ENCODE measurements around the gene RIMBP2. TPM values are rescaled to one million over a fixed set of nuclear protein-coding genes. Genes with fewer than 3 reads are reported as not detected.

The RIMBP2 gene
- polyA plus RNA-seq, 1 of the 3 experiments (the other 2 are of a cell fraction), result 0.90 TPM

GRCh38 chr12:130526813-130527212 is 189.3 kb downstream of the RIMBP2 start:
- Histone ChIP-seq H3K36me3 (replicated peaks in 1 of 2; ENCODE audit: control insufficient read depth in 1 of 2, insufficient read depth in 2 of 2, low read length in 1 of 2) (no peaks in the 10 kb centered on the region), H3K9ac (no peak overlapping the region), H2AFZ (ENCODE audit: low read depth) (no peak overlapping the region), H3K4me2 (no peak overlapping the region), H3K27ac (ENCODE audit: low read depth in 2 of 2, low read length in 1 of 2) (no peak overlapping the region; a peak in 1 of 4 replicates), H3K9me3 (no peaks in the 10 kb centered on the region), H3K9me2 (no peaks in the 10 kb centered on the region), H3K79me2 (ENCODE audit: insufficient read depth) (no peaks in the 10 kb centered on the region), H3K27me3 (ENCODE audit: insufficient read depth) (no peaks in the 10 kb centered on the region), H4K20me1 (ENCODE audit: insufficient read depth) (no peaks in the 10 kb centered on the region), H3K4me1 (ENCODE audit: control insufficient read depth in 1 of 2, insufficient read depth in 2 of 2, low read depth in 1 of 2, low read length in 1 of 2) (peaks cover 0 to 55% of the 10 kb centered on the region in 2 experiments; a peak in 1 of 4 replicates), H3K4me3 (ENCODE audit: low read depth in 2 of 2, low read length in 1 of 2) (no peak overlapping the region), H3F3A (replicated peaks; ENCODE audit: insufficient read depth) (no peaks in the 10 kb centered on the region)
- POLR2A ChIA-PET, result no interaction called here
- 21% methylated on average over 6 of the region's 6 CpGs for WGBS (ENCODE audit: low lambda C conversion rate)
- TF ChIP-seq EZH2phosphoT487 (IDR thresholded peaks at IDR 0.05; ENCODE audit: borderline replicate concordance, low read depth), result no peak
- TF ChIP-seq GATA2 (CRISPR knock-in tag; IDR thresholded peaks at IDR 0.05), result no peak
- TF ChIP-seq REST (IDR thresholded peaks at IDR 0.05; ENCODE audit: low read depth, low read length), result peak; percentile 68
- CTCF ChIA-PET, result no interaction called here
- DNase-seq, result no peak

GRCh38 chr12:130525384-130526172 is 190.5 kb downstream of the RIMBP2 start:
- Histone ChIP-seq H4K20me1 (ENCODE audit: insufficient read depth) (no peaks in the 10 kb centered on the region), H2AFZ (ENCODE audit: low read depth) (no peak overlapping the region), H3F3A (replicated peaks; ENCODE audit: insufficient read depth) (no peaks in the 10 kb centered on the region), H3K79me2 (ENCODE audit: insufficient read depth) (no peaks in the 10 kb centered on the region), H3K9me3 (no peaks in the 10 kb centered on the region), H3K27me3 (ENCODE audit: insufficient read depth) (no peaks in the 10 kb centered on the region), H3K4me2 (no peak overlapping the region), H3K27ac (ENCODE audit: low read depth in 2 of 2, low read length in 1 of 2) (peak overlapping the region in 1 of 2 experiments; percentile 30; a peak in 1 of 4 replicates), H3K9ac (no peak overlapping the region), H3K36me3 (replicated peaks in 1 of 2; ENCODE audit: control insufficient read depth in 1 of 2, insufficient read depth in 2 of 2, low read length in 1 of 2) (no peaks in the 10 kb centered on the region), H3K4me1 (ENCODE audit: control insufficient read depth in 1 of 2, insufficient read depth in 2 of 2, low read depth in 1 of 2, low read length in 1 of 2) (peaks cover 0 to 57% of the 10 kb centered on the region in 2 experiments; a peak in 1 of 4 replicates), H3K4me3 (ENCODE audit: low read depth in 2 of 2, low read length in 1 of 2) (no peak overlapping the region), H3K9me2 (no peaks in the 10 kb centered on the region)
- ChIA-PET POLR2A (no interaction called here), CTCF (interaction anchor here (0.7 to 1.6 kb wide), 3 partner anchors 10 to 387 kb away, joined by 3 to 8 read pairs (median 3); no protein-coding TSS in a partner anchor)
- no peak for DNase-seq
- WGBS (ENCODE audit: low lambda C conversion rate), result 34% methylated on average over 10 of the region's 10 CpGs
- TF ChIP-seq MXI1 (IDR thresholded peaks at IDR 0.05; ENCODE audit: low read depth, low read length) (no peak), EZH2phosphoT487 (IDR thresholded peaks at IDR 0.05; ENCODE audit: borderline replicate concordance, low read depth) (no peak), TEAD4 (IDR thresholded peaks at IDR 0.05; ENCODE audit: borderline replicate concordance, insufficient read depth) (no peak), SMC3 (IDR thresholded peaks at IDR 0.05; ENCODE audit: low read depth, low read length) (no peak), IRF3 (IDR thresholded peaks at IDR 0.05; ENCODE audit: low read depth, low read length) (no peak), RCOR1 (IDR thresholded peaks at IDR 0.05; ENCODE audit: low read length) (no peak), YY1 (IDR thresholded peaks at IDR 0.05; ENCODE audit: low read depth) (no peak), TAF1 (IDR thresholded peaks at IDR 0.05; ENCODE audit: borderline replicate concordance, low read depth, low read length) (no peak), GABPA (IDR thresholded peaks at IDR 0.05; ENCODE audit: low read depth) (no peak), RXRA (IDR thresholded peaks at IDR 0.05; ENCODE audit: borderline replicate concordance, low read depth) (no peak), FOSL2 (IDR thresholded peaks at IDR 0.05; ENCODE audit: borderline replicate concordance, low read depth) (no peak), FOXJ3 (CRISPR knock-in tag; IDR thresholded peaks at IDR 0.05) (no peak), SIN3A (IDR thresholded peaks at IDR 0.05; ENCODE audit: borderline replicate concordance, low read depth, low read length) (no peak), USF2 (IDR thresholded peaks at IDR 0.05; ENCODE audit: borderline replicate concordance, low read depth, low read length) (no peak)

Measured in SK-N-SH (cell line).